ENCODE data around the gene PPP6R3.

DNA sequence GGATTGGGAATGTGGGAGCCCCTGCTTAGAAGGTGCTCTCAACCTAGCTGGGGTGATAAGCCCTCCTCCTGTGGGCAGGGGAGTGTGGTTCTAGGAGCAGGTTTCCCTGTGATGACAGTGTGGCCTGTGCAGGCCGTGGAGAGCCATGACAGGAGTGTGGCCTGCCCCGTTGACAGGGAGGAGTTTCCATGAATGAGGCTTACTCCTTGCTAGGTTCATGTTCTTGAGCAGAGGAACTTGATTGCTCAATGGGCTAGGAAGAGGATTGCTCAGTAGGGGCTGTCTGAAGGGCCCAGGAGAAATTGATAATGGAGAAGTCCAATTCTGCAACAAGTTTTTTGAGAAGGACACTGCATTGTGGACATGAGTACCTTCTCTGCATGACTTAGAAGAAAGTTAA lies 92.0 kb downstream of the PPP6R3 start:
- no peak for TF ChIP-seq POLR2A (IDR thresholded peaks at IDR 0.05)
- TF ChIP-seq, protein P1, sequence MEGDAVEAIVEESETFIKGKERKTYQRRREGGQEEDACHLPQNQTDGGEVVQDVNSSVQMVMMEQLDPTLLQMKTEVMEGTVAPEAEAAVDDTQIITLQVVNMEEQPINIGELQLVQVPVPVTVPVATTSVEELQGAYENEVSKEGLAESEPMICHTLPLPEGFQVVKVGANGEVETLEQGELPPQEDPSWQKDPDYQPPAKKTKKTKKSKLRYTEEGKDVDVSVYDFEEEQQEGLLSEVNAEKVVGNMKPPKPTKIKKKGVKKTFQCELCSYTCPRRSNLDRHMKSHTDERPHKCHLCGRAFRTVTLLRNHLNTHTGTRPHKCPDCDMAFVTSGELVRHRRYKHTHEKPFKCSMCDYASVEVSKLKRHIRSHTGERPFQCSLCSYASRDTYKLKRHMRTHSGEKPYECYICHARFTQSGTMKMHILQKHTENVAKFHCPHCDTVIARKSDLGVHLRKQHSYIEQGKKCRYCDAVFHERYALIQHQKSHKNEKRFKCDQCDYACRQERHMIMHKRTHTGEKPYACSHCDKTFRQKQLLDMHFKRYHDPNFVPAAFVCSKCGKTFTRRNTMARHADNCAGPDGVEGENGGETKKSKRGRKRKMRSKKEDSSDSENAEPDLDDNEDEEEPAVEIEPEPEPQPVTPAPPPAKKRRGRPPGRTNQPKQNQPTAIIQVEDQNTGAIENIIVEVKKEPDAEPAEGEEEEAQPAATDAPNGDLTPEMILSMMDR (IDR thresholded peaks at IDR 0.05), result no peak

Data from esophagus squamous epithelium (tissue), 4 donors.